ENCODE results near the gene TFPI2. TPM values are rescaled to one million over a fixed set of nuclear protein-coding genes. Genes with fewer than 3 reads are reported as not detected.

TFPI2 gene
- total RNA-seq, 1 experiment from 2014 or later: 4.4 TPM

DNA sequence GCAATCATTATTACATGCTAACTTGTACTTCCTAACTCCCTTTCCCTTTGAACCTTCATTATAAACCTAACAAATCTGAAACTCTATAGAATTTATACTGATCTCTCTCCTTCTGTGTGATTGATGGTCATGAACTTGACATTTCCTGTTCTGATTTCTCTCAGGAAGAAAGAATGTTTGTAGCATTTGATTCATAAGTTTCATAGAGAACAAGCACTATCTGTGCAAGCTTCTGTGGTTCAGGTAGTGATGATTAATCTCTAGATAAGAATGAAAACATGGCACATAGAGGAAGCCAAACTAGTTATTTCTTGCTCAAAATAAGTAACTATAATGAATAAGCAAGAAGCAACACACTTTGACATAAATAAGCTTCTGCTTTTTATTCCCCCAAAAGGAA is 34.2 kb downstream of the TFPI2 start:
- Histone ChIP-seq H3K9me3 (ENCODE audit: control insufficient read depth, low read depth, low read length) (no peaks in the 10 kb centered on the region), H4K8ac (replicated peaks; ENCODE audit: insufficient read length, low read depth, low read length) (no peak overlapping the region), H4K5ac (ENCODE audit: insufficient read length, low read depth, low read length) (no peak overlapping the region), H2BK12ac (ENCODE audit: insufficient read length, low read depth, low read length) (no peak overlapping the region), H3K56ac (ENCODE audit: insufficient read length, low read depth, low read length) (no peak overlapping the region), H3K18ac (ENCODE audit: insufficient read length, low read depth, low read length) (no peak overlapping the region), H2BK15ac (ENCODE audit: low read depth, low read length) (no peak overlapping the region), H3K4me1 (ENCODE audit: insufficient read depth, low read length) (no peaks in the 10 kb centered on the region), H4K20me1 (ENCODE audit: control insufficient read depth, insufficient read depth, insufficient read length) (no peaks in the 10 kb centered on the region), H3K27me3 (ENCODE audit: insufficient read depth, low read length) (no peaks in the 10 kb centered on the region), H3K23ac (ENCODE audit: insufficient read length, low read depth, low read length) (no peak overlapping the region), H3K27ac (ENCODE audit: insufficient read length, low read depth, low read length) (no peak overlapping the region), H3K4me2 (ENCODE audit: insufficient read depth, insufficient read length, low read length) (no peak overlapping the region), H3K23me2 (ENCODE audit: insufficient read length, low read depth, low read length, poor library complexity, severe bottlenecking) (no peaks in the 10 kb centered on the region), H4K91ac (ENCODE audit: insufficient read length, low read depth, low read length) (no peak overlapping the region), H3K9ac (ENCODE audit: extremely low read depth, insufficient read length, low read length) (no peak overlapping the region), H2AFZ (ENCODE audit: low read length) (no peak overlapping the region), H3K79me1 (ENCODE audit: insufficient read depth, low read depth, low read length, poor library complexity, severe bottlenecking) (no peaks in the 10 kb centered on the region), H3K79me2 (ENCODE audit: insufficient read depth, low read length) (no peaks in the 10 kb centered on the region), H3T11ph (ENCODE audit: low read length) (no peak overlapping the region), H2BK120ac (ENCODE audit: low read depth, low read length, poor library complexity, severe bottlenecking) (no peak overlapping the region), H2BK20ac (ENCODE audit: low read depth, low read length, poor library complexity, severe bottlenecking) (no peak overlapping the region), H2AK5ac (ENCODE audit: insufficient read length, low read length) (no peak overlapping the region), H3K14ac (ENCODE audit: insufficient read depth, low read length) (no peak overlapping the region), H2BK5ac (ENCODE audit: insufficient read length, low read length) (no peak overlapping the region), H3K4ac (ENCODE audit: low read depth, low read length) (no peak overlapping the region)
- Mint-ChIP-seq H3K27me3 (ENCODE audit: low read depth) (no peaks in the 10 kb centered on the region; the same call in 1 of the 2 replicates), H3K4me1 (no peaks in the 10 kb centered on the region), H3K4me3 (no peak overlapping the region), H3K36me3 (ENCODE audit: insufficient read depth in 1 of 3, low read depth in 3 of 3) (no peaks in the 10 kb centered on the region), H3K27ac (no peak overlapping the region), H3K9me3 (no peaks in the 10 kb centered on the region)
- TF ChIP-seq, protein P1, sequence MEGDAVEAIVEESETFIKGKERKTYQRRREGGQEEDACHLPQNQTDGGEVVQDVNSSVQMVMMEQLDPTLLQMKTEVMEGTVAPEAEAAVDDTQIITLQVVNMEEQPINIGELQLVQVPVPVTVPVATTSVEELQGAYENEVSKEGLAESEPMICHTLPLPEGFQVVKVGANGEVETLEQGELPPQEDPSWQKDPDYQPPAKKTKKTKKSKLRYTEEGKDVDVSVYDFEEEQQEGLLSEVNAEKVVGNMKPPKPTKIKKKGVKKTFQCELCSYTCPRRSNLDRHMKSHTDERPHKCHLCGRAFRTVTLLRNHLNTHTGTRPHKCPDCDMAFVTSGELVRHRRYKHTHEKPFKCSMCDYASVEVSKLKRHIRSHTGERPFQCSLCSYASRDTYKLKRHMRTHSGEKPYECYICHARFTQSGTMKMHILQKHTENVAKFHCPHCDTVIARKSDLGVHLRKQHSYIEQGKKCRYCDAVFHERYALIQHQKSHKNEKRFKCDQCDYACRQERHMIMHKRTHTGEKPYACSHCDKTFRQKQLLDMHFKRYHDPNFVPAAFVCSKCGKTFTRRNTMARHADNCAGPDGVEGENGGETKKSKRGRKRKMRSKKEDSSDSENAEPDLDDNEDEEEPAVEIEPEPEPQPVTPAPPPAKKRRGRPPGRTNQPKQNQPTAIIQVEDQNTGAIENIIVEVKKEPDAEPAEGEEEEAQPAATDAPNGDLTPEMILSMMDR (conservative IDR thresholded peaks at IDR 0.05): no peak
- DNase-seq: no peak
